H9 (cell line): Measurements from ENCODE around the gene STK11. TPM values are rescaled to one million over a fixed set of nuclear protein-coding genes. Genes with fewer than 3 reads are reported as not detected.

Experiments used
- DNase-seq: peaks from one replicate; pipeline ENCODE4 v3.0.0-alpha.2; 2017
- H2AFZ ChIP-seq: one replicate; pipeline ENCODE4 v1.6.1; 2013; ENCODE audit warnings: mild to moderate bottlenecking, low read length, control low read depth, moderate library complexity
- H2AK5ac ChIP-seq: 2 replicates; pipeline ENCODE4 v1.6.1; 2013; ENCODE audit warnings: low read length, control low read depth, mixed read lengths; ENCODE audit not compliant: insufficient read length
- H2BK120ac ChIP-seq: one replicate; pipeline ENCODE4 v1.6.1; 2013; ENCODE audit warnings: low read depth, mild to moderate bottlenecking, low read length, control low read depth, inconsistent platforms; ENCODE audit not compliant: poor library complexity, severe bottlenecking
- H2BK12ac ChIP-seq: 2 replicates; pipeline ENCODE4 v1.6.1; 2013; ENCODE audit warnings: low read length, control low read depth, mixed read lengths, low read depth; ENCODE audit not compliant: insufficient read length
- H2BK15ac ChIP-seq: 2 replicates; pipeline ENCODE4 v1.6.1; 2013; ENCODE audit warnings: low read depth, low read length, control low read depth
- H2BK20ac ChIP-seq: one replicate; pipeline ENCODE4 v1.6.1; 2013; ENCODE audit warnings: low read depth, mild to moderate bottlenecking, low read length, control low read depth, inconsistent platforms; ENCODE audit not compliant: poor library complexity, severe bottlenecking
- H2BK5ac ChIP-seq: 2 replicates; pipeline ENCODE4 v1.6.1; 2013; ENCODE audit warnings: low read length, control low read depth, mixed read lengths; ENCODE audit not compliant: insufficient read length
- H3K14ac ChIP-seq: 2 replicates; pipeline ENCODE4 v1.6.1; 2013; ENCODE audit warnings: low read length, control low read depth; ENCODE audit not compliant: insufficient read depth
- H3K18ac ChIP-seq: 2 replicates; pipeline ENCODE4 v1.6.1; 2013; ENCODE audit warnings: low read depth, mild to moderate bottlenecking, mixed read lengths, low read length, control low read depth; ENCODE audit not compliant: insufficient read length
- H3K23ac ChIP-seq: 2 replicates; pipeline ENCODE4 v1.6.1; 2013; ENCODE audit warnings: low read length, control low read depth, mixed read lengths, low read depth; ENCODE audit not compliant: insufficient read length
- H3K23me2 ChIP-seq: 2 replicates; pipeline ENCODE4 v1.6.1; 2013; ENCODE audit warnings: low read depth, mild to moderate bottlenecking, mixed read lengths, low read length, control low read depth; ENCODE audit not compliant: insufficient read length, poor library complexity, severe bottlenecking
- H3K27ac ChIP-seq: 2 replicates; pipeline ENCODE4 v1.5.1; 2013; ENCODE audit warnings: low read length, control low read depth, mixed read lengths, low read depth; ENCODE audit not compliant: insufficient read length
- H3K27me3 ChIP-seq: 2 replicates; pipeline ENCODE4 v1.6.1; 2013; ENCODE audit warnings: low read length, control low read depth, inconsistent platforms; ENCODE audit not compliant: insufficient read depth
- H3K4ac ChIP-seq: 2 replicates; pipeline ENCODE4 v1.6.1; 2013; ENCODE audit warnings: low read depth, mild to moderate bottlenecking, control low read depth, inconsistent platforms, low read length, moderate library complexity
- H3K4me1 ChIP-seq: 2 replicates; pipeline ENCODE4 v1.6.1; 2013; ENCODE audit warnings: low read length, control low read depth, inconsistent platforms; ENCODE audit not compliant: insufficient read depth
- H3K4me2 ChIP-seq: 2 replicates; pipeline ENCODE4 v1.6.1; 2013; ENCODE audit warnings: low read length, control low read depth, mixed read lengths; ENCODE audit not compliant: insufficient read length, insufficient read depth
- H3K56ac ChIP-seq: 2 replicates; pipeline ENCODE4 v1.6.1; 2013; ENCODE audit warnings: low read depth, mild to moderate bottlenecking, mixed read lengths, low read length, control low read depth; ENCODE audit not compliant: insufficient read length
- H3K79me1 ChIP-seq: 2 replicates; pipeline ENCODE4 v1.6.1; 2013; ENCODE audit warnings: low read depth, mild to moderate bottlenecking, moderate library complexity, low read length, control low read depth, inconsistent platforms; ENCODE audit not compliant: insufficient read depth, poor library complexity, severe bottlenecking
- H3K79me2 ChIP-seq: 2 replicates; pipeline ENCODE4 v1.6.1; 2013; ENCODE audit warnings: low read length, control low read depth, inconsistent platforms; ENCODE audit not compliant: insufficient read depth
- H3K9ac ChIP-seq: 2 replicates; pipeline ENCODE4 v1.6.1; 2013; ENCODE audit warnings: low read length, control low read depth, mixed read lengths; ENCODE audit not compliant: insufficient read length; ENCODE audit errors: extremely low read depth
- H3K9me3 ChIP-seq: one replicate; pipeline ENCODE4 v1.6.1; 2013; ENCODE audit warnings: low read depth, low read length, inconsistent platforms; ENCODE audit not compliant: control insufficient read depth
- H3T11ph ChIP-seq: one replicate; pipeline ENCODE4 v1.6.1; 2013; ENCODE audit warnings: mild to moderate bottlenecking, low read length, control low read depth, inconsistent platforms
- H4K20me1 ChIP-seq: one replicate; pipeline ENCODE4 v1.6.1; 2013; ENCODE audit not compliant: control insufficient read depth, insufficient read length, insufficient read depth
- H4K5ac ChIP-seq: 2 replicates; pipeline ENCODE4 v1.6.1; 2013; ENCODE audit warnings: low read depth, mild to moderate bottlenecking, mixed read lengths, low read length, control low read depth; ENCODE audit not compliant: insufficient read length
- H4K8ac ChIP-seq: replicated peaks from 2 replicates; pipeline ENCODE4 v1.6.1; 2013; ENCODE audit warnings: low read length, control low read depth, mixed read lengths, low read depth; ENCODE audit not compliant: insufficient read length
- H4K91ac ChIP-seq: 2 replicates; pipeline ENCODE4 v1.6.1; 2013; ENCODE audit warnings: low read depth, mild to moderate bottlenecking, moderate library complexity, mixed read lengths, low read length, control low read depth; ENCODE audit not compliant: insufficient read length
- H3K27ac Mint-ChIP-seq, 3 experiments: 2 replicates in 2 of 3; 3 replicates in 1 of 3; pipeline ENCODE4 v1.8.0; 2020 to 2021; ENCODE audit warnings: mixed read lengths in 3 of 3, mild to moderate bottlenecking in 1 of 3, moderate library complexity in 1 of 3
- H3K27me3 Mint-ChIP-seq: 2 replicates; pipeline ENCODE4 v1.8.0; 2021; ENCODE audit warnings: low read depth, mild to moderate bottlenecking, moderate library complexity, mixed read lengths
- H3K36me3 Mint-ChIP-seq, 3 experiments: 2 replicates in 2 of 3; 3 replicates in 1 of 3; pipeline ENCODE4 v1.8.0; 2020 to 2021; ENCODE audit warnings: low read depth in 3 of 3, mixed read lengths in 3 of 3; ENCODE audit not compliant: insufficient read depth in 1 of 3
- H3K4me1 Mint-ChIP-seq, 2 experiments: 2 replicates each; pipeline ENCODE4 v1.8.0; 2020; ENCODE audit warnings: mixed read lengths in 2 of 2
- H3K4me3 Mint-ChIP-seq, 2 experiments: 2 replicates in 1 of 2; 3 replicates in 1 of 2; pipeline ENCODE4 v1.8.0; 2020 to 2021; ENCODE audit warnings: mild to moderate bottlenecking in 2 of 2, mixed read lengths in 2 of 2, moderate library complexity in 1 of 2
- H3K9me3 Mint-ChIP-seq, 2 experiments: 2 replicates in 1 of 2; 3 replicates in 1 of 2; pipeline ENCODE4 v1.8.0; 2020; ENCODE audit warnings: mild to moderate bottlenecking in 2 of 2, mixed read lengths in 2 of 2, moderate library complexity in 1 of 2
- CTCF ChIP-seq: fragments of 200-600 bp; sonication (generic); conservative IDR thresholded peaks from 3 replicates; pipeline ENCODE4 v1.8.0; 2021; ENCODE audit warnings: antibody characterized with exemption, mild to moderate bottlenecking
- WGBS: extraction: QIAGEN DNeasy Blood & Tissue Kit; methylation state at CpG from one replicate; pipeline ENCODE4 v1.1.7; 2013; ENCODE audit warnings: missing lambda C conversion rate, low lambda C conversion rate, mixed read lengths; ENCODE audit not compliant: insufficient read length; ENCODE audit errors: extremely low coverage; 5-methylcytosine and 5-hydroxymethylcytosine counted together
- total RNA-seq: library from RNA; stranded (reverse); gene quantifications from 2 replicates; pipeline ENCODE4 v1.2.1, GENCODE V29; 2021

STK11 gene
- total RNA-seq, 1 experiment from 2014 or later: 74.3 TPM

- Histone ChIP-seq H2AFZ (no peak overlapping the region), H3K23ac (no peak overlapping the region), H3K27ac (no peak overlapping the region), H3K4ac (no peak overlapping the region), H3K27me3 (no peaks in the 10 kb centered on the region), H4K8ac (no peak overlapping the region), H3K4me2 (no peak overlapping the region), H4K20me1 (no peaks in the 10 kb centered on the region), H2BK12ac (no peak overlapping the region), H3K79me1 (no peaks in the 10 kb centered on the region), H2BK20ac (no peak overlapping the region), H3K4me1 (no peaks in the 10 kb centered on the region), H3T11ph (no peak overlapping the region), H2BK120ac (no peak overlapping the region), H2AK5ac (no peak overlapping the region), H3K56ac (no peak overlapping the region), H3K18ac (no peak overlapping the region), H4K5ac (no peak overlapping the region), H2BK5ac (no peak overlapping the region), H3K23me2 (no peaks in the 10 kb centered on the region), H3K9ac (no peak overlapping the region), H3K79me2 (no peaks in the 10 kb centered on the region), H4K91ac (no peak overlapping the region), H3K9me3 (no peaks in the 10 kb centered on the region), H3K14ac (no peak overlapping the region), H2BK15ac (no peak overlapping the region)
- Mint-ChIP-seq H3K36me3 (peaks cover 2 to 16% (median 15%) of the 10 kb centered on the region in 3 experiments; a peak in 5 of 7 replicates), H3K27ac (no peak overlapping the region), H3K4me3 (no peak overlapping the region), H3K27me3 (no peaks in the 10 kb centered on the region), H3K9me3 (no peaks in the 10 kb centered on the region), H3K4me1 (0 out of 4 replicates have a peak, but pooled peaks cover 0 to 2% of the 10 kb centered on the region in 2 experiments)
- TF ChIP-seq CTCF: no peak
- no CpG with 5 or more reads among the region's 56 CpGs for WGBS
- DNase-seq: no peak
Measured at GRCh38 chr19:1227304-1228054, 21.9 kb downstream of the STK11 start.
